ENCODE measurements around the gene ANO8.

- peak; percentile 90 to 96 (median 94) for TF ChIP-seq CTCF (IDR thresholded peaks at IDR 0.05)
- TF ChIP-seq POLR2A (IDR thresholded peaks at IDR 0.05), result no peak
Observed at GRCh38 chr19:17346109-17346671, 11.5 kb upstream of the ANO8 start.

Data from adrenal gland (tissue), 5 donors.